ENCODE results near the gene KNDC1.
"Not testable (repeated sequence)": the region's sequence is repeated elsewhere in the genome, so short reads cannot be mapped to it uniquely, and the experiment has no call there.

Gene KNDC1

DNA sequence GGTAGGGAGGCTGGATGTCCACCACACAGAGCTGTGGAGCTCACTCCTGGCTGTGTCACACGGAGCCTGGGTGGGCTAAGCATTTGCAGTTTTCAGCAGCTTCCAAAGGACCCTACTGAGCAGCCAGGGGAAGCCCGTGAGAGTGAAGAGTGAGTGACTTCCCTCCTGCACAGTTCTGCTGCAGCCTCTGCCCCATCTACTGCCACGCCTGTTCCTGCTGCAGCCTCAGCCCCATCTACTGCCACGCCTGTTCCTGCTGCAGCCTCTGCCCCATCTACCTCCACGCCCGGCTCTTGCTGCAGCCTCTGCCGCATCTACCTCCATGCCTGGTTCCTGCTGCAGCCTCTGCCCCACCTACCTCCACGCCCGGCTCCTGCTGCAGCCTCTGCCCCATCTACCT, 104.4 kb downstream of the KNDC1 start:
- DNase-seq (no peak), ATAC-seq (no peak)
- peaks cover 2% of the 10 kb centered on the region for H3K36me3 Mint-ChIP-seq (ENCODE audit: low read depth)
- H3K9me3 Mint-ChIP-seq = no peaks in the 10 kb centered on the region
- no peak overlapping the region for H3K4me3 Mint-ChIP-seq
- no peaks in the 10 kb centered on the region for H3K27me3 Mint-ChIP-seq
- peaks cover 46% of the 10 kb centered on the region for H3K4me1 Mint-ChIP-seq
- no peak overlapping the region for H3K27ac Mint-ChIP-seq

DNA sequence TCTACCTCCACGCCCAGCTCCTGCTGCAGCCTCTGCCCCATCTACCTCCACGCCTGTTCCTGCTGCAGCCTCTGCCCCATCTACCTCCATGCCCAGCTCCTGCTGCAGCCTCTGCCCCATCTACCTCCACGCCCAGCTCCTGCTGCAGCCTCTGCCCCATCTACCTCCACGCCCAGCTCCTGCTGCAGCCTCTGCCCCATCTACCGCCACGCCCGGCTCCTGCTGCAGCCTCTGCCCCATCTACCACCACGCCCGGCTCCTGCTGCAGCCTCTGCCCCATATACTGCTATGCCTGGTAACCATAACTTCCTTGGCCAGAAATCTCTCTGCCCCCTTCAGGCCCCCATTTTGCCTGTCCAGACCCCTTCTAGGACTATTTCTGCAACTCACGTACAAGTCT, 105.0 kb downstream of the KNDC1 start:
- not testable (repeated sequence) for ATAC-seq; H3K27me3 Mint-ChIP-seq; H3K27ac Mint-ChIP-seq; H3K9me3 Mint-ChIP-seq; H3K4me3 Mint-ChIP-seq; DNase-seq; H3K36me3 Mint-ChIP-seq (ENCODE audit: low read depth)
- H3K4me1 Mint-ChIP-seq = peaks cover 40% of the 10 kb centered on the region

DNA sequence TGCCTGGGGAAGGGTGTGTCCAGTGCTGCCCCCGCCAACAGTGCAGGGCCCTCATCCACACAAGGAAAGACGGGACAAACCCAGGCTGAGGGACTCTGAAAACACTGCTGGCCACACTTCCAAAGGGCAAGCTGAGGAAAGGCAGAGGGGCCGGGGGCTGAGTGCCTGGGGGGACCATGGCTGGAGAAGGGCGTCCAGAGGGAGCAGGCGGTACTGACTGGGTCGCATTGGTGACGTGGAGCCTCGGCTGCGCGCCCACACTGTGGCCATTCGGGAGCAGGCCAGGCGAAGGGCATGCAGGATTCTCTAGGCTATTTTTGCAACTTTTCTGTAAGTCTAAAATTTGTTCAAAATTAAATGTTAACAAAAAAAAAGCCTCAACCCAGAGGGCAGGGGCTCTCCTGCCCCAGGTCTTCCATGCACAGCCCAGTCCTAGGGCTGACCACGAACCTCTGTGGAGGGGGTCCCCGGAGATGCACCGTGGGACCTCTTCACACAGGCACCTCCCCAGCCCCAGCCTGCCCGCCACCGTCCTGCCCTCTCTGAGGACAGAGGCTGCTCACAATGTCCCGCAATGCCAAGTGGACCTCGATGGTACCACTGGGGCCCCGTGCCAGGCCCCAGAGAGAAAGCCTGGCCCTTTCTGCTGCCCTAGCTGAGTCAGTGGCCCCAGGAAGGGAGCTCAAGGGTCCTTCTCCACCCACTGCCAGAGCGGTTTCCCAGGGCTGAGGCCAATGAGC, 106.2 kb downstream of the KNDC1 start:
- Mint-ChIP-seq H3K27ac (no peak overlapping the region), H3K27me3 (no peaks in the 10 kb centered on the region), H3K36me3 (ENCODE audit: low read depth) (peaks cover 2% of the 10 kb centered on the region), H3K4me1 (peaks cover 29% of the 10 kb centered on the region), H3K4me3 (no peak overlapping the region), H3K9me3 (no peaks in the 10 kb centered on the region)
- ATAC-seq (no peak), DNase-seq (no peak)

- Mint-ChIP-seq H3K4me3 (no peak overlapping the region), H3K27ac (no peak overlapping the region), H3K9me3 (no peaks in the 10 kb centered on the region), H3K27me3 (no peaks in the 10 kb centered on the region), H3K4me1 (peaks cover 29% of the 10 kb centered on the region), H3K36me3 (ENCODE audit: low read depth) (peaks cover 4% of the 10 kb centered on the region)
- DNase-seq (no peak), ATAC-seq (no peak)
Observed at GRCh38 chr10:133267293-133267692, 107.3 kb downstream of the KNDC1 start.

DNA sequence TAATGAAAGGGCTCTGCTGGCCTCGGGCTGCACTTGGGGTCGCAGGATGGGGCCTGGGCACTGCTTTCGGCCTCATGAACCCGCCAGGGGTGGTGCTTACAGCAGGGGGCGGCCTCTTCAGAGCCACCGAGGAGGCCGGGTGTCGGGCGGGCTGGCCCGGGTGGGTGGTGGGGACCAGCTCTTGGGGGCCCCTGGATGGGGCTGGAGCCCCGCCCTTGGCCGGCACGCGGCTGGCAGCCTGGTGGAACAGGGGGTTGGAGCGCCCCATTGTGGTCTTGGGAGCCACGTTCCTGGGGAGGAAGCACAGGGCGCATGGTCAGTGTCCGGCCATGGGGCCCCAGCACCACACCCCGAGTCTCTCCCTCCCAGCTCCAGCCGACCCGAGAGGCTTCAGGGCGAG, 107.8 kb downstream of the KNDC1 start:
- Mint-ChIP-seq H3K27ac (no peak overlapping the region), H3K9me3 (no peaks in the 10 kb centered on the region)
- ATAC-seq = no peak

GRCh38 chr10:133268532-133268931, 108.5 kb downstream of the KNDC1 start:
- DNase-seq (no peak), ATAC-seq (no peak)
- Mint-ChIP-seq H3K36me3 (ENCODE audit: low read depth) (peaks cover 2% of the 10 kb centered on the region), H3K9me3 (no peaks in the 10 kb centered on the region), H3K4me1 (peaks cover 17% of the 10 kb centered on the region), H3K27me3 (no peaks in the 10 kb centered on the region), H3K27ac (no peak overlapping the region), H3K4me3 (no peak overlapping the region)

More for the DNA sequence above, 107.8 kb downstream of the KNDC1 start:
- DNase-seq = no peak
- H3K4me1 Mint-ChIP-seq = peaks cover 23% of the 10 kb centered on the region
- H3K4me3 Mint-ChIP-seq = no peak overlapping the region
- no peaks in the 10 kb centered on the region for H3K27me3 Mint-ChIP-seq
- peaks cover 4% of the 10 kb centered on the region for H3K36me3 Mint-ChIP-seq (ENCODE audit: low read depth)

DNA sequence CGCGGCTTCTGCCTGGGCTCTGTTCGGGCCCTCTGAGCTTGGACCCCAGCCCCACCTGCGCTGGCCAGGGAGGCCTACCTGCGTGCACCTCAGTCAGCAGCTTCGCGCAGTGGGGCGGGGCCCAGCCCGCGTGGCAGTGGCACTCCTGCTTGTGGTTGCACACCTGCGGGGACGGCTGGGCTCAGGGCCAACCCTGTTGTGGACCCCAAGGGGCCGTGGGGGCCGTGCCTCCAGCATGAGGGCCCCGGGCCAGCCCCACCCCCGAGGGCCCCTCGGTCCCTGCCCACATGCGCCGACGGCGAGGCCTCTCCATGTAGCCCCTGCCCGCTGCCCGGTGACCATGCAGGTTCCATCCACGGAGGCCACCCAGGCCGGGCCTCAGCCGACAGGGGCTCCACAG, 109.3 kb downstream of the KNDC1 start:
- DNase-seq = no peak
- Mint-ChIP-seq H3K4me1 (peaks cover 10% of the 10 kb centered on the region), H3K4me3 (no peak overlapping the region), H3K36me3 (ENCODE audit: low read depth) (peaks cover 2% of the 10 kb centered on the region), H3K27me3 (no peaks in the 10 kb centered on the region), H3K9me3 (no peaks in the 10 kb centered on the region), H3K27ac (no peak overlapping the region)
- ATAC-seq = no peak

- no peak for DNase-seq
- no peak for ATAC-seq
- Mint-ChIP-seq H3K27me3 (no peaks in the 10 kb centered on the region), H3K9me3 (no peaks in the 10 kb centered on the region), H3K4me3 (no peak overlapping the region), H3K27ac (no peak overlapping the region), H3K36me3 (ENCODE audit: low read depth) (peaks cover 2% of the 10 kb centered on the region), H3K4me1 (peaks cover 10% of the 10 kb centered on the region)
Observed at GRCh38 chr10:133270204-133270603, 110.2 kb downstream of the KNDC1 start.

- no peak for ATAC-seq
- Mint-ChIP-seq H3K4me3 (no peak overlapping the region), H3K4me1 (peaks cover 9% of the 10 kb centered on the region), H3K27me3 (no peaks in the 10 kb centered on the region), H3K9me3 (no peaks in the 10 kb centered on the region), H3K36me3 (ENCODE audit: low read depth) (peaks cover 2% of the 10 kb centered on the region), H3K27ac (no peak overlapping the region)
- no peak for DNase-seq
Observed at GRCh38 chr10:133270773-133271297, 110.8 kb downstream of the KNDC1 start.

DNA sequence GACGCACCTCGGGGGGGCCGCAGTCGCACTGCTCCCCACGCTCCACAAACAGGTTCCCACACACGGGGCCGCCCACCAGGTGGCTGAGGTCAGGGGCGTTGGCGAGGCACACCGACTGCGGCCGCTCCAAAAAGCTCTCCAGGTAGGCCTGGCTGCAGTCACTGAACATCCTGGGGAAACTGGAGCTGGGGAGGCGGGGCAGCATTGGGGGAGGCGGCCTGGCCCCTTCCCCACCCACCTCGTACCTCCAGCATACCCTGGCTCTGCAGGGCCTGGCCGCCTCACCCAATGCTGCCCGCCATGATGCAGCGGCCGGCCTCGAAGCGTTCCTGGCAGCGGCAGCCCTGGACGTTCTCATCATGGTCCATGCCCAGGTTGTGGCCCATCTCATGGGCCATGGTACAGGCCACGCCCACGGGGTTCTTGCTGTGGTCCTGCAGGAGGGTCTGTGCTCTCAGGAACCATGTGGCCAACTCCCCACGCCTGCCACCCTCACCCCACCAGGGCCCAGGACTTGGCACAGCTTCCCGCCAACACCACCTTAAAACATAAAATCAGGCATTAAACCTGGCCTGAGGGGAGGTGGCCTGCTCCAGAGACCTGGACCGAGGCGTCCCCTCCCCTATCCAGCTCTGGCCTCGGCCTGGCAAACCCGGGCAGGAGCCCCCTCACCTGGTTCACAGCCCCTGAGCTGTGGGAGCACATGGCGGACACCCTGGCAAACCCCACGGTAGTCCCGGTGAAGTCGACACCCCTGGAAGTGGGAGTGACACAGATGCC, 111.7 kb downstream of the KNDC1 start:
- Mint-ChIP-seq H3K27ac (no peak overlapping the region), H3K4me3 (no peak overlapping the region), H3K4me1 (peaks cover 12% of the 10 kb centered on the region), H3K27me3 (no peaks in the 10 kb centered on the region), H3K36me3 (ENCODE audit: low read depth) (peaks cover 2% of the 10 kb centered on the region), H3K9me3 (no peaks in the 10 kb centered on the region)
- ATAC-seq (no peak), DNase-seq (no peak)

- DNase-seq = no peak
- Mint-ChIP-seq H3K27me3 (no peaks in the 10 kb centered on the region), H3K9me3 (no peaks in the 10 kb centered on the region), H3K27ac (no peak overlapping the region), H3K36me3 (ENCODE audit: low read depth) (peaks cover 2% of the 10 kb centered on the region), H3K4me3 (no peak overlapping the region), H3K4me1 (peaks cover 12% of the 10 kb centered on the region)
- ATAC-seq = no peak
Observed at GRCh38 chr10:133272301-133272963, 112.4 kb downstream of the KNDC1 start.

- no peak overlapping the region for H3K4me3 Mint-ChIP-seq
Observed at GRCh38 chr10:133272964-133273420, 113.0 kb downstream of the KNDC1 start.

DNA sequence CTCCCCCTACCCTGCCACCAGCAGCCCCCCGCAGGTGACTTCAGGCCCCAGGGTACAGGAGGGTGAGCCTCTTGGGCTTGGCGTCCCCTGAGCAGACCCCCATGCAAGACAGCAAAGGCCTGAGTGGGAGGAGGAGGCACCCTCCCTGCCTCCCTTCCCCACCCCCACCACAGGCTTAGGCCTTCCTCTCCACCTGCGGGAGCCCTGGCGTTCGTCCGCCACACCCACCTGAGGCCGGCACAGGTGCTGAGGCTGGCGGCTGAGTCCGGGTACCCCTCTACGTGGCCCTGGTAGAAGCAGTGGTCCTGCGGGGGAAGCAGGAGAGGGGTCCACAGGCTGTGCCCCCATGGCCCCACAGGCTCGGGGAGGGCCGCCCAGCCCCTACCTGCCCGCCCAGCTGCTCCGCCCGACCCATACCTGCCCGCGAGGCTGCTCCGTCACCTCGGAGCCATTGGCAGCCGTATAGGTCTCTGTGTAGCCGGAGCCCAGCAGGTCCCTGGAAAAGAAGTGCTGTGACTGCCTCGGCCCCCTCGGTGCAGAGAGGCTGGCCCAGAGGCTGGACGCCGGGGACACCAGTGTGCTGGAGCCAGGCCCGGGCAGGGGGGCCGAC, 113.6 kb downstream of the KNDC1 start:
- ATAC-seq (no peak), DNase-seq (no peak)
- H3K4me3 Mint-ChIP-seq = no peak overlapping the region
- H3K9me3 Mint-ChIP-seq = no peaks in the 10 kb centered on the region
- H3K27me3 Mint-ChIP-seq = no peaks in the 10 kb centered on the region
- peaks cover 24% of the 10 kb centered on the region for H3K4me1 Mint-ChIP-seq
- peaks cover 2% of the 10 kb centered on the region for H3K36me3 Mint-ChIP-seq (ENCODE audit: low read depth)
- H3K27ac Mint-ChIP-seq = no peak overlapping the region

More at GRCh38 chr10:133272964-133273420, 113.0 kb downstream of the KNDC1 start:
- ATAC-seq (no peak), DNase-seq (no peak)
- H3K4me1 Mint-ChIP-seq = peaks cover 17% of the 10 kb centered on the region
- H3K27ac Mint-ChIP-seq = no peak overlapping the region
- H3K27me3 Mint-ChIP-seq = no peaks in the 10 kb centered on the region
- no peaks in the 10 kb centered on the region for H3K9me3 Mint-ChIP-seq
- H3K36me3 Mint-ChIP-seq (ENCODE audit: low read depth) = peaks cover 2% of the 10 kb centered on the region

Measured in activated naive CD8-positive, alpha-beta T cell treated with anti-CD3 and anti-CD28 coated beads, Interleukin-2, amount 50 U/mL, for 24 hours (primary cell).